Mucosa of stomach (tissue), 1 donor: ENCODE results near the gene CYB561D2.

Experiments
- H3K27me3 ChIP-seq: one replicate; pipeline ENCODE4 v1.7.0; 2013; ENCODE audit warnings: mild to moderate bottlenecking, low read length; ENCODE audit not compliant: control insufficient read depth, insufficient read depth
- H3K36me3 ChIP-seq: one replicate; pipeline ENCODE4 v1.7.0; 2013; ENCODE audit warnings: low read length; ENCODE audit not compliant: control insufficient read depth, insufficient read depth
- H3K4me1 ChIP-seq: one replicate; pipeline ENCODE4 v1.7.0; 2013; ENCODE audit warnings: mild to moderate bottlenecking, low read length; ENCODE audit not compliant: control insufficient read depth, insufficient read depth
- H3K4me3 ChIP-seq: one replicate; pipeline ENCODE4 v1.7.0; 2013; ENCODE audit warnings: low read length
- H3K9ac ChIP-seq: one replicate; pipeline ENCODE4 v1.7.0; 2013; ENCODE audit warnings: mild to moderate bottlenecking, low read length, moderate library complexity
- H3K9me3 ChIP-seq: one replicate; pipeline ENCODE4 v1.7.0; 2013; ENCODE audit warnings: mild to moderate bottlenecking, low read length, moderate library complexity; ENCODE audit not compliant: control insufficient read depth
- donor health status: Pancreatic carcinoma.

The CYB561D2 gene

DNA sequence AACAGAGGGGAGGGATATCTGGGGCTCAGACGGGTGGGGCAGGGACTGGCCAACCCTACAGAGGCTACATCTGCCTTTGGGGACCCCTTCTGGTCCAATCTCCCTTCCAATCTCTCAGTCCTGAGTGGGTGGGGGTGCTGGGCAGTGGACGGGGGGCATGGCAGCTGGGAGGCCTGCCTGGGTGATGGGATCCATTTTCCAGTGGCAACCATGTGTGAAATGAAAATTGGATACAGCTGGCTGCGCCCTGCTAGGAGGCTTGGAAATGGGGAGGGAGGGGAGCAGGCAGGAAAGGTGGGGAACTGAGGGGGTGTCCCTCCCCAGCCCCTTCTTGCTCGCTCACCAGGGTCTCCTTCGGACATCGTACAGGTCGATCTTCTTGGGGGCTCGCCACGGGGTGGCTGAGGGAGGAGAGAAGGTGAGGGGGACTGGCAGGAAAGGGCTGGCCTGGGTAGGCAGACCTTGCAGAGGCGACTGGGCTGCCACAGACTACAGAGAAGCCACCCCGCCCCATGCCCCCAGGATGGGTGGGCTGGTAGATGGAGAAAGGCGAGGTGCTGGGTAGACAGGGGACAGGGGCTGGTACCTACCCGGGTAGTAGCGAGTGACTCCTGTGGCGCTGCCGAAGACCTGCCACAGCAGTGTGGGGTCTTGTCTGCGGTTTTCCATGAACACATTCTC lies 29.9 kb downstream of the CYB561D2 start:
- Histone ChIP-seq H3K4me1 (peaks cover 3% of the 10 kb centered on the region), H3K4me3 (no peak overlapping the region), H3K9ac (no peak overlapping the region), H3K9me3 (no peaks in the 10 kb centered on the region), H3K36me3 (no peaks in the 10 kb centered on the region), H3K27me3 (no peaks in the 10 kb centered on the region)

DNA sequence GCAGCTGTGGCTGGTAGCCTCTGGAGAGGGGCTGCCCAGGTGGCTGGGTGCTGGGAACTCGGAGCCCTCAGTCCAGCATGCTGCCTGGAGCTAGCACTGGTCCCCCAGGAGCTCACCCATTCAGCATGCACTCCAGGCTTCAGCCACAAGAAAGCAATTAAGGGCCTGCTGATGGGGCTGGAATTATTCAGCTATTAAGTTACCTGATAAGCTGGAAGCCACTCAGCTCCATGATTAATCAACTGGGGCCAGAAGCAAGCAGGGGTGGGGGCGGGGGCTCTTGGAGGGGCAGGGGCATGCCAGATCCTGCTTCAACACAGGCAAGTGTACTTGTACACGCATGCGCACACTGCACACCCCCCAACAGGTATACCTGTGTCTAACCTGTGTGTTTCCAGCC lies 30.7 kb downstream of the CYB561D2 start:
- no peak overlapping the region for H3K9ac ChIP-seq
- no peaks in the 10 kb centered on the region for H3K27me3 ChIP-seq
- peaks cover 3% of the 10 kb centered on the region for H3K4me1 ChIP-seq
- no peaks in the 10 kb centered on the region for H3K9me3 ChIP-seq
- H3K36me3 ChIP-seq: no peaks in the 10 kb centered on the region
- no peak overlapping the region for H3K4me3 ChIP-seq

DNA sequence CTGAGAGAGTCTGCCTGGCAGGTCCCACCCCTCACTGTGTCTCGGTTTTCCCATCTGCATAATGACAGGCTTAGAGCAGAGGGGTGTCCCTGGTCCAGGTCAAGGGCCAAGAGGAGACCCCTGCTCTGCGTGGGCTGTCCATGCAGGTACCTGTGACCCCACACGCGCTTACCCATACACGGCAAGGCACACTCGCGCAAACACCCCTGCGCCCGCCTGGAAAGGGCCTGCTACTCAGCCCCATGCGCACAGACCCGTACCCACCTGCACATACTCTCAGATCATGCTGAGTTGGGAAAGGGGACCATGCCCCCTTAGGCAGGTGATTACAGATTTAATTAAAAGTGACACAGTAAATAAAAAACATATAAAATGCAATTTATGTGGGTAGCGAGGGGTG lies 32.1 kb downstream of the CYB561D2 start:
- Histone ChIP-seq H3K4me1 (peaks cover 3% of the 10 kb centered on the region), H3K4me3 (no peak overlapping the region), H3K9ac (no peak overlapping the region), H3K27me3 (no peaks in the 10 kb centered on the region), H3K9me3 (no peaks in the 10 kb centered on the region), H3K36me3 (no peaks in the 10 kb centered on the region)

DNA sequence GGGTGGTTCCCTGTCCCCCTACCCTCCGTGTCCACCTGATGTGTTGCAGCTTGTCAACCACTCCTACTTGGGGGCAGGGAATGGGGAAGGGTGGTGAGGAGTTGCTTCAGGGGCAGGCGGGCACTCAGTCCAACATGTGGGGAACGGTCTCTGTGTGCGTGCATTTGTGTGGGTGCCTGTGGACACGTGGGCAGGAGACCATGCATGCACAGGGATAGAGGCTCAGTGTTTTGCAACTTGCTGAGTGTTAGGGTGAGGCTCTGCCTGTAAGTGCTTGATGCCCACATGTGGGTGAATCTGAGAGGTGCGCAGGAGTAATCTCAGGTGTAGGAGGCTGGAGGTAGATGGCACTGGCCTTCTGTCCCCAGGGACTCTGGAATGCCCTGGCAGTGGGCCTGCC lies 33.1 kb downstream of the CYB561D2 start:
- no peaks in the 10 kb centered on the region for H3K36me3 ChIP-seq
- H3K4me3 ChIP-seq: no peak overlapping the region
- H3K9me3 ChIP-seq: no peaks in the 10 kb centered on the region
- peaks cover 3% of the 10 kb centered on the region for H3K4me1 ChIP-seq
- no peak overlapping the region for H3K9ac ChIP-seq
- no peaks in the 10 kb centered on the region for H3K27me3 ChIP-seq

GRCh38 chr3:50385754-50386153 lies 35.1 kb downstream of the CYB561D2 start:
- Histone ChIP-seq H3K9ac (no peak overlapping the region), H3K36me3 (no peaks in the 10 kb centered on the region), H3K4me3 (no peak overlapping the region), H3K27me3 (no peaks in the 10 kb centered on the region), H3K9me3 (no peaks in the 10 kb centered on the region), H3K4me1 (peaks cover 10% of the 10 kb centered on the region)

DNA sequence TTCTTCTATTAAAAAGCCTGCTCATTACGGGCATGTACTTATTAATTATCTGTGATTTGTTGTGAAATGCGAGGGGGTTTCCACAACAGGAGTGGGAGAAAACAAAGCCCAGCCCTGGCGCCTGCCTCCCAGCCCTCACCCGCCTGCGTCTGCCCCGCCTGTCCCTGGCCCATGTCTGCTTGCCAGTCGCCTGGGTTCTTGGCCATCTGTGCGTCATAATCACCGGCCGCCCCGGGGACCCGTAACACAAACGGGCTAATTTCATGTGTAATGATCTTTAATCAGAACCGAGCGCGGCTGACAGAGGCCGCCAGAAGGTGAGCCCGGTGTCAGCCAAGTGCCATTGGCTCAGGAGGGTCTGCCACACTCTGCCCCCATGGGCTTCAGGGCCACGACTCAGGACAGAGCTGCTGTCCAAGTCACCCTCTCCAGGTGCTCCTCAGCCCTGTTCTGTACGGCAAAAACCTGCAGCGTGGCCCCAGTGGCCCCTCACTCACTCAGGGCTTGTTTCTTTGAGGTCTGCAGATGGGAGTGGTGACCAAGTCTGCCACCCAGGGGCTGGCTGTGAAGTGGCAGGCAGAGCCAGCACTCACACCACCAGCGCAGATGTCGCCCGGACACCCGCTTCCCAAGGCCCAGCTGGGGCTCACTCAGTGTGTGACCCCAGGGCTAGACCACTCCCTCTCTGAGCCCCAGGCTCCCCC lies 37.5 kb downstream of the CYB561D2 start:
- no peak overlapping the region for H3K9ac ChIP-seq
- H3K9me3 ChIP-seq: no peaks in the 10 kb centered on the region
- no peak overlapping the region for H3K4me3 ChIP-seq
- no peaks in the 10 kb centered on the region for H3K27me3 ChIP-seq
- H3K36me3 ChIP-seq: no peaks in the 10 kb centered on the region
- H3K4me1 ChIP-seq: peaks cover 24% of the 10 kb centered on the region

GRCh38 chr3:50388720-50389413 lies 38.2 kb downstream of the CYB561D2 start:
- H3K4me3 ChIP-seq: no peak overlapping the region
- H3K27me3 ChIP-seq: no peaks in the 10 kb centered on the region
- H3K9me3 ChIP-seq: no peaks in the 10 kb centered on the region
- no peak overlapping the region for H3K9ac ChIP-seq
- H3K36me3 ChIP-seq: no peaks in the 10 kb centered on the region
- peaks cover 24% of the 10 kb centered on the region for H3K4me1 ChIP-seq

- no peaks in the 10 kb centered on the region for H3K9me3 ChIP-seq
- no peak overlapping the region for H3K4me3 ChIP-seq
- H3K36me3 ChIP-seq: no peaks in the 10 kb centered on the region
- H3K9ac ChIP-seq: no peak overlapping the region
- no peaks in the 10 kb centered on the region for H3K27me3 ChIP-seq
- H3K4me1 ChIP-seq: peaks cover 24% of the 10 kb centered on the region
Observed at GRCh38 chr3:50389414-50389767, 38.7 kb downstream of the CYB561D2 start.

DNA sequence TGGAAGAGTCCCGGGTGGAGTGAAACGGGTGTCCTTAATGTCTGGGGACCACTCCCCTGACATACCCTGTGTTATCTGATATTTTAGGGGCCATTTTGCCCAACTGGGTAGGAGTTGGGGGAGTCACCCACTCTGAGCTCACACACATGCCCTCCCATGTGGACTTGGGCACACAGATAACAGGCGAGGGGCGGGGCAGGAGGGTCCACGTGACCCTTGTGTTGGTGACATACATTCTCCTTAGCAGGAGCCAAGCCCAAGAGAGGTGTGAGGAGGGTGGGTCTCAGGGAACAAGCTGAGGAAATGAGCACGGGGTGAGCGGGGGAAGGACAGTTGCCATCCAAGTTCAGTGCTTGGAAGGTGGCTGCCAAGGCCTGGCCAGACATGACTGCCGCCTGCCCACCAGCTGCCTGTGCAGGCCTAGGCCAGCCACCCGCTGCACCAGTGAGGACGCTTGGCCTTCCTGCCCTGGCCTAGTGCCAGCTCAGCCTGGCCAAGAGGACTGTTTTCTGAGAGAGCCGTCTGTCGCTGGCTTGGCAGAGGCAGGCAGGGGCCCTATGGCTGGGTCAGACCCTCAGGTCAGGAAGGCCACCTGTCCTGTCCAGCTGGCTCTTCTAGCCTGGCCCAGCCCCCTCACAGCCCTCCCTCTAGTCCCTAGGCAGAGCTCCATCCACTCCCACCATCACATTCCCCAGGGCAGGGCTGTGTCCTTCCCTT lies 40.0 kb downstream of the CYB561D2 start:
- Histone ChIP-seq H3K4me3 (no peak overlapping the region), H3K36me3 (no peaks in the 10 kb centered on the region), H3K9me3 (no peaks in the 10 kb centered on the region), H3K9ac (no peak overlapping the region), H3K4me1 (peaks cover 32% of the 10 kb centered on the region), H3K27me3 (no peaks in the 10 kb centered on the region)

DNA sequence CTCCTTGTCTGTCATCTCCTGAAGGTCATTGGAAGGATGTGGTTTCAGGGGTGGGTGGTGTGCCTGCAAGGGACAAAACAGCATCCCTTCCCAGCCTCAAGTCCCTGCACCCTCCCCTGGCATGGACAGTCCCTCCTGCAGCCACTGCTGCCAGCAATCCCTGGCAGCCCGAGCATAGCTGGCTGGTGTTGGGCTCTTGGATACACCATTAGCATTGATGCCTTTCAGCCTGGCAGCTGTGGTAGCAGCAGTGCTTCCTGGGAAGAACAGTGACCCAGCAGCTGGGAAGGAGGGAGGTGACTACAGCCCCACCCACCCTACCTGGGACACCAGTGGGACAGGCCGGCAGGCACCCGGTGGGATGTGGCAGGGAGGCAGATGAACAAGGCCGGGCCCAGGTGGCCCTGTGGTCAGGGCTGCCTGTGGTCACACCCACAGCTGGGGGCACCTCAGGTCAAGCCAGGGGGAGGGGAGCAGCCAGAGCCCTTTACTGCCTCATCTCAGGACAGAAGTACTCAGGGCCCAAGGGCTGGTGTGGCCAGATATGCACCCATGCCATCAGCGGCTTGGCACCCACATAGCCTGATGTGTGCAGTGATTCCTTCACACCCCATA lies 41.5 kb downstream of the CYB561D2 start:
- no peak overlapping the region for H3K9ac ChIP-seq
- no peaks in the 10 kb centered on the region for H3K36me3 ChIP-seq
- H3K4me1 ChIP-seq: peaks cover 39% of the 10 kb centered on the region
- no peaks in the 10 kb centered on the region for H3K9me3 ChIP-seq
- H3K4me3 ChIP-seq: no peak overlapping the region
- no peaks in the 10 kb centered on the region for H3K27me3 ChIP-seq

DNA sequence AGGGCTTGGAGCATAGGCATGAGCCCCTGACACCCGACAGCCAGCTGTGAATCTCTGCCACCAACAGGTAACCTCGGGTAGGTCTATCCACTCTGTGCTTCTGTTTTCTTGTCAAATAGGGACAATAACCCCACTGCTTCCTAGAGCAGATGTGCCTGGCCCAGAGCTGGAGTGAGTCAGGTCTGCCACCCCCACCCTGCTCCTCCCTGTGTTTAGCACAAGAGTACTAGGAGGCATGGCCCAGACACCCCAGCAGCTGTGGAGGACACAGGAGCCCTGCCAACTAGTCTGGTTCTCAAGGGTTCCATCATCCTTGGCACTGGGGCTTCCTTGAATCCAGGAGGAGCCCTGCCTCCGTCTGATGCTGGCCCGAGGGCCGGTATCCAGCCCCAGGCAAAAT lies 42.4 kb downstream of the CYB561D2 start:
- H3K4me3 ChIP-seq: no peak overlapping the region
- no peak overlapping the region for H3K9ac ChIP-seq
- no peaks in the 10 kb centered on the region for H3K36me3 ChIP-seq
- no peaks in the 10 kb centered on the region for H3K9me3 ChIP-seq
- H3K4me1 ChIP-seq: peaks cover 39% of the 10 kb centered on the region
- no peaks in the 10 kb centered on the region for H3K27me3 ChIP-seq
